Lung (tissue), 12 donors: ENCODE measurements around the gene KRTAP10-3. TPM values are rescaled to one million over a fixed set of nuclear protein-coding genes. Genes with fewer than 3 reads are reported as not detected.
"Not testable (repeated sequence)": the region's sequence is repeated elsewhere in the genome, so short reads cannot be mapped to it uniquely, and the experiment has no call there.

Experiments used
- ATAC-seq: fragments of 200-7000 bp; cut with Tn5 transposase; one replicate; pipeline ENCODE4 v1.9.1; 2020; ENCODE audit warnings: moderate number of reproducible peaks; ENCODE audit not compliant: insufficient read depth, low FRiP score
- DNase-seq, 3 donors: peaks; one replicate each; pipeline ENCODE4 v3.0.0-alpha.2; 2013 to 2017
- H3K27ac ChIP-seq, 2 donors: one replicate each; pipeline ENCODE4 v1.5.1; 2013; ENCODE audit warnings: mild to moderate bottlenecking in 2 of 2, moderate library complexity in 2 of 2, control low read depth in 1 of 2, inconsistent platforms in 1 of 2, low read depth in 1 of 2, low read length in 1 of 2
- H3K27me3 ChIP-seq, 3 donors: one replicate each; pipeline ENCODE4 v1.5.1; 2013; ENCODE audit warnings: low read length in 2 of 3; ENCODE audit not compliant: control insufficient read depth in 3 of 3, insufficient read depth in 3 of 3
- H3K36me3 ChIP-seq, 4 donors: one replicate each; pipeline ENCODE4 v1.5.1; 2013; ENCODE audit warnings: low read length in 4 of 4, mild to moderate bottlenecking in 1 of 4, moderate library complexity in 1 of 4; ENCODE audit not compliant: control insufficient read depth in 4 of 4, insufficient read depth in 4 of 4
- H3K4me1 ChIP-seq, 5 donors: one replicate each; pipeline ENCODE4 v1.5.1; 2013; ENCODE audit warnings: low read length in 5 of 5, mild to moderate bottlenecking in 2 of 5, moderate library complexity in 1 of 5; ENCODE audit not compliant: control insufficient read depth in 5 of 5, insufficient read depth in 5 of 5
- H3K4me3 ChIP-seq: one replicate; pipeline ENCODE4 v1.5.1; 2013; ENCODE audit warnings: mild to moderate bottlenecking, control low read depth, moderate library complexity
- H3K9ac ChIP-seq, 2 donors: one replicate each; pipeline ENCODE4 v1.5.1; 2013; ENCODE audit warnings: low read length in 2 of 2, control low read depth in 1 of 2; ENCODE audit not compliant: insufficient read depth in 1 of 2
- H3K9me3 ChIP-seq, 4 donors: one replicate each; pipeline ENCODE4 v1.5.1; 2013; ENCODE audit warnings: low read length in 3 of 4, mild to moderate bottlenecking in 1 of 4, moderate library complexity in 1 of 4; ENCODE audit not compliant: control insufficient read depth in 4 of 4, insufficient read depth in 3 of 4
- CTCF ChIP-seq: IDR thresholded peaks from 2 replicates; pipeline ENCODE4 v1.5.1; 2012; ENCODE audit warnings: mild to moderate bottlenecking; ENCODE audit errors: control extremely low read depth, extremely low read depth
- WGBS, 2 donors: extraction: QIAGEN DNeasy Blood & Tissue Kit; methylation state at CpG; one replicate each; pipeline ENCODE4 v1.1.7; 2013; 5-methylcytosine and 5-hydroxymethylcytosine counted together
- polyA plus RNA-seq, 2 donors: library from polyadenylated mRNA; stranded (reverse); fragments of 200-250 nt; gene quantifications; one replicate each; pipeline ENCODE4 v1.2.1, GENCODE V29; 2013
- total RNA-seq, 2 donors: library from RNA; depleted of rRNA in 1 of 2; stranded (reverse); fragments of >200 nt in 1 of 2; gene quantifications; one replicate each; pipeline ENCODE4 v1.2.1, GENCODE V29; 2014 to 2021
- donor health status: control.
- donor health status: control.
- donor health status: Bipolar disorder and iron deficiency.
- donor health status: healthy.
- donor health status: DM: yes; HTN: yes; CAD: no.

Gene KRTAP10-3
- total and polyA plus RNA-seq, 4 donors: not detected

GRCh38 chr21:44592446-44593311 is 34.1 kb upstream of the KRTAP10-3 start, which contains the start of gene KRTAP10-6:
TSS of gene KRTAP10-6 (minus strand) at chr21:44592505. CDS start at chr21:44592484, 21 bp downstream.
- no peak for TF ChIP-seq CTCF
- H3K9me3 ChIP-seq: peaks cover 0 to 2% (median 0%) of the 10 kb centered on the region in 4 donors
- 58 to 66% methylated on average over 33 of the region's 33 CpGs for WGBS, 2 donors
- no peak within 1 kb of the TSS for H3K4me3 ChIP-seq
- ATAC-seq (no peak), DNase-seq (peak in 1 of 3 donors; percentile 11)
- H3K27ac ChIP-seq: no peak within 1 kb of the TSS
- no peaks in the 10 kb centered on the region for H3K36me3 ChIP-seq
- peaks cover 0 to 8% (median 0%) of the 10 kb centered on the region in 5 donors for H3K4me1 ChIP-seq
- H3K27me3 ChIP-seq: no peaks in the 10 kb centered on the region
- H3K9ac ChIP-seq: no peak within 1 kb of the TSS

- not testable (repeated sequence) for ATAC-seq
These were observed 33.2 kb upstream of the KRTAP10-3 start for GRCh38 chr21:44591801-44592130.

GRCh38 chr21:44590897-44591800 is 32.6 kb upstream of the KRTAP10-3 start:
- not testable (repeated sequence) for H3K9ac ChIP-seq, H3K27ac ChIP-seq, H3K36me3 ChIP-seq, H3K4me1 ChIP-seq, H3K27me3 ChIP-seq, ATAC-seq, DNase-seq, H3K4me3 ChIP-seq, H3K9me3 ChIP-seq
- 69 to 80% methylated on average over 9 to 19 of the region's 19 CpGs for WGBS, 2 donors

More at GRCh38 chr21:44591801-44592130, 33.2 kb upstream of the KRTAP10-3 start:
- H3K27me3 ChIP-seq, H3K4me3 ChIP-seq, H3K27ac ChIP-seq, H3K4me1 ChIP-seq, H3K9me3 ChIP-seq, DNase-seq, H3K36me3 ChIP-seq, H3K9ac ChIP-seq: not testable (repeated sequence)
- WGBS, 2 donors: 55 to 82% methylated on average over 1 to 4 of the region's 4 CpGs

- no peak for DNase-seq
- no peak overlapping the region for H3K4me3 ChIP-seq
- H3K36me3 ChIP-seq: no peaks in the 10 kb centered on the region
- no peak for TF ChIP-seq CTCF
- H3K27ac ChIP-seq: no peak overlapping the region
- ATAC-seq: no peak
- no peaks in the 10 kb centered on the region for H3K27me3 ChIP-seq
- no peak overlapping the region for H3K9ac ChIP-seq
- H3K9me3 ChIP-seq: peaks cover 0 to 6% (median 0%) of the 10 kb centered on the region in 4 donors
- WGBS, 2 donors: 79 to 92% methylated on average over 9 to 10 of the region's 10 CpGs
- H3K4me1 ChIP-seq: peaks cover 0 to 8% (median 0%) of the 10 kb centered on the region in 5 donors
These were observed 31.7 kb upstream of the KRTAP10-3 start for GRCh38 chr21:44590311-44590721.
